Hepatocyte (in vitro differentiated cells): ENCODE data around the gene TBC1D20.

ENCODE experiments used
- CTCF ChIP-seq: fragments of 200-600 bp; sonication (generic); IDR thresholded peaks from 2 replicates; pipeline ENCODE4 v1.5.1; 2016; ENCODE audit warnings: antibody characterized with exemption, mild to moderate bottlenecking; ENCODE audit not compliant: poor library complexity
- EZH2phosphoT487 ChIP-seq: fragments of 200-600 bp; sonication (generic); IDR thresholded peaks from one replicate; pipeline ENCODE4 v1.6.1; 2018; ENCODE audit warnings: antibody characterized with exemption, mild to moderate bottlenecking, low read depth, moderate library complexity; ENCODE audit not compliant: unreplicated experiment, severe bottlenecking

GRCh38 chr20:496126-496696 is 33.9 kb upstream of the TBC1D20 start:
- TF ChIP-seq CTCF (no peak), EZH2phosphoT487 (no peak)
